Esophagus squamous epithelium (tissue), 5 donors: ENCODE data around the gene BABAM2. TPM values are rescaled to one million over a fixed set of nuclear protein-coding genes. Genes with fewer than 3 reads are reported as not detected.
A peak's percentile ranks its signal among the peaks of the same experiment; 100 is the strongest.
"Not testable (repeated sequence)": the region's sequence is repeated elsewhere in the genome, so short reads cannot be mapped to it uniquely, and the experiment has no call there.

ENCODE experiments used
- DNase-seq: peaks from one replicate; lab custom pipeline; 2025; lab: John Stamatoyannopoulos, UW
- H3K27ac ChIP-seq, 4 donors: fragments of 200-600 bp; sonication (generic); one replicate each; pipeline ENCODE4 v1.5.1; 2016 to 2019; ENCODE audit warnings: mild to moderate bottlenecking in 1 of 4
- H3K27me3 ChIP-seq, 4 donors: fragments of 200-600 bp; sonication (generic); 1 replicate in 3 of 4; 2 replicates in 1 of 4; pipeline versions ENCODE4 v1.5.1 to v1.6.0; 2017 to 2021; ENCODE audit warnings: antibody characterized with exemption in 1 of 4
- H3K36me3 ChIP-seq, 3 donors: fragments of 200-600 bp; sonication (generic); one replicate each; pipeline ENCODE4 v1.5.1; 2016 to 2019
- H3K4me1 ChIP-seq, 3 donors: fragments of 200-600 bp; sonication (generic); one replicate each; pipeline ENCODE4 v1.5.1; 2017 to 2019
- H3K4me3 ChIP-seq, 4 donors: fragments of 200-600 bp; sonication (generic); 1 replicate in 3 of 4; 2 replicates in 1 of 4; pipeline ENCODE4 v1.5.1; 2016 to 2019; ENCODE audit warnings: mild to moderate bottlenecking in 2 of 4, moderate library complexity in 1 of 4
- H3K9me3 ChIP-seq, 3 donors: fragments of 200-600 bp; sonication (generic); one replicate each; pipeline ENCODE4 v1.5.1; 2016 to 2019
- CTCF ChIP-seq, 6 experiments: fragments of 450-650 bp in 4 of 6; fragments of 200-600 bp in 2 of 6; sonication (generic) in 2 of 6; IDR thresholded peaks; one replicate each; pipeline ENCODE4 v1.5.1; 2016 to 2019; ENCODE audit warnings: antibody characterized with exemption in 6 of 6, mild to moderate bottlenecking in 4 of 6, moderate library complexity in 4 of 6
- POLR2A ChIP-seq, 4 donors: fragments of 450-650 bp; IDR thresholded peaks; one replicate each; pipeline ENCODE4 v1.6.1; 2017; ENCODE audit warnings: antibody characterized with exemption in 4 of 4, mild to moderate bottlenecking in 4 of 4, moderate library complexity in 3 of 4
- WGBS, 2 donors: methylation state at CpG; one replicate each; pipeline ENCODE4 v1.1.5; 2018; 5-methylcytosine and 5-hydroxymethylcytosine counted together
- intact Hi-C: fragments of 100-400 bp; cut with DNase I; formaldehyde crosslinking; loops from one replicate; pipeline ENCODE4 v1.15.0; 2022
- total RNA-seq, 4 donors: library from RNA; depleted of rRNA; stranded (reverse); fragments of >200 nt; gene quantifications; one replicate each; pipeline ENCODE4 v1.1.0, GENCODE V29; 2016
- donor health status: DM: yes; HTN: yes; CAD: no.

BABAM2 gene
- total RNA-seq, 4 donors from 2014 or later = 16.6 to 28.3 (median 24.3) TPM

- TF ChIP-seq CTCF (IDR thresholded peaks at IDR 0.05) (no peak), POLR2A (IDR thresholded peaks at IDR 0.05) (no peak)
- Histone ChIP-seq H3K27ac (peak overlapping the region; percentile 34 to 69 (median 65)), H3K4me1 (peaks cover 24 to 56% (median 32%) of the 10 kb centered on the region in 3 donors), H3K9me3 (no peaks in the 10 kb centered on the region), H3K4me3 (no peak overlapping the region), H3K27me3 (no peaks in the 10 kb centered on the region), H3K36me3 (no peaks in the 10 kb centered on the region)
- intact Hi-C loops = no loop called here
- DNase-seq = no peak
- WGBS, 2 donors = 62 to 66% methylated on average over 6 of the region's 6 CpGs
Measured at GRCh38 chr2:28326881-28327505, 436.5 kb downstream of the BABAM2 start.

- H3K36me3 ChIP-seq = no peaks in the 10 kb centered on the region
- TF ChIP-seq POLR2A (IDR thresholded peaks at IDR 0.05) (no peak), CTCF (IDR thresholded peaks at IDR 0.05) (no peak)
- H3K27me3 ChIP-seq = no peaks in the 10 kb centered on the region
- H3K4me3 ChIP-seq = no peak overlapping the region
- intact Hi-C loops = no loop called here
- peaks cover 24 to 52% (median 32%) of the 10 kb centered on the region in 3 donors for H3K4me1 ChIP-seq
- DNase-seq = no peak
- peak overlapping the region; percentile 34 to 68 (median 64) for H3K27ac ChIP-seq
- no peaks in the 10 kb centered on the region for H3K9me3 ChIP-seq
- 61 to 78% methylated on average over 6 to 7 of the region's 7 CpGs for WGBS, 2 donors
Measured at GRCh38 chr2:28327581-28327955, 437.0 kb downstream of the BABAM2 start.

GRCh38 chr2:28327956-28328922 is 437.7 kb downstream of the BABAM2 start:
- no peak overlapping the region for H3K4me3 ChIP-seq
- no peaks in the 10 kb centered on the region for H3K27me3 ChIP-seq
- no peaks in the 10 kb centered on the region for H3K9me3 ChIP-seq
- no peak for DNase-seq
- WGBS, 2 donors = 38 to 53% methylated on average over 14 of the region's 14 CpGs
- TF ChIP-seq CTCF (IDR thresholded peaks at IDR 0.05) (no peak), POLR2A (IDR thresholded peaks at IDR 0.05) (no peak)
- peak overlapping the region; percentile 34 to 68 (median 64) for H3K27ac ChIP-seq
- H3K36me3 ChIP-seq = no peaks in the 10 kb centered on the region
- peaks cover 20 to 48% (median 32%) of the 10 kb centered on the region in 3 donors for H3K4me1 ChIP-seq
- intact Hi-C loops = no loop called here

- peaks cover 25 to 55% (median 32%) of the 10 kb centered on the region in 3 donors for H3K4me1 ChIP-seq
- no peaks in the 10 kb centered on the region for H3K36me3 ChIP-seq
- H3K9me3 ChIP-seq = no peaks in the 10 kb centered on the region
- H3K27ac ChIP-seq = peak overlapping the region in 1 of 4 donors; percentile 62
- H3K27me3 ChIP-seq = no peaks in the 10 kb centered on the region
- intact Hi-C loops = no loop called here
- DNase-seq = no peak
- TF ChIP-seq POLR2A (IDR thresholded peaks at IDR 0.05) (no peak), CTCF (IDR thresholded peaks at IDR 0.05) (no peak)
- H3K4me3 ChIP-seq = no peak overlapping the region
- 88 to 94% methylated on average over 5 of the region's 5 CpGs for WGBS, 2 donors
Measured at GRCh38 chr2:28329184-28329583, 438.7 kb downstream of the BABAM2 start.

- WGBS, 2 donors = 73 to 77% methylated on average over 5 of the region's 5 CpGs
- DNase-seq, intact Hi-C loops, H3K4me3 ChIP-seq, H3K27me3 ChIP-seq, H3K9me3 ChIP-seq, H3K36me3 ChIP-seq, H3K27ac ChIP-seq: not testable (repeated sequence)
- peaks cover 25 to 57% (median 29%) of the 10 kb centered on the region in 3 donors for H3K4me1 ChIP-seq
Measured at GRCh38 chr2:28330722-28331121, 440.2 kb downstream of the BABAM2 start.

GRCh38 chr2:28331797-28332196 is 441.3 kb downstream of the BABAM2 start:
- 93 to 98% methylated on average over 3 of the region's 3 CpGs for WGBS, 2 donors

More at GRCh38 chr2:28331797-28332196, 441.3 kb downstream of the BABAM2 start:
- intact Hi-C loops, H3K4me3 ChIP-seq, H3K27me3 ChIP-seq, H3K9me3 ChIP-seq, H3K27ac ChIP-seq, DNase-seq, H3K36me3 ChIP-seq: not testable (repeated sequence)
- H3K4me1 ChIP-seq = peaks cover 19 to 51% (median 23%) of the 10 kb centered on the region in 3 donors
